DOHH2 (cell line): ENCODE results near the gene EPB41L1.

Source experiments
- H3F3A ChIP-seq: fragments of 200-600 bp; sonication (generic), shearing (Covaris generic); 2 replicates; pipeline ENCODE4 v1.6.0; 2016; ENCODE audit warnings: antibody characterized with exemption, mild to moderate bottlenecking; ENCODE audit not compliant: control insufficient read depth, insufficient read depth
- H3K27ac ChIP-seq: fragments of 200-600 bp; sonication (generic); 2 replicates; pipeline ENCODE4 v1.5.1; 2014; ENCODE audit warnings: low read depth, mild to moderate bottlenecking, low read length, moderate library complexity
- H3K27me3 ChIP-seq: fragments of 200-600 bp; sonication (generic); 2 replicates; pipeline ENCODE4 v1.6.1; 2014; ENCODE audit warnings: mild to moderate bottlenecking, low read length, mixed read lengths; ENCODE audit not compliant: control insufficient read depth
- H3K36me3 ChIP-seq: fragments of 200-600 bp; sonication (generic); 2 replicates; pipeline ENCODE4 v1.6.1; 2014; ENCODE audit warnings: mild to moderate bottlenecking, low read length, moderate library complexity, mixed read lengths; ENCODE audit not compliant: control insufficient read depth
- H3K4me1 ChIP-seq: fragments of 200-600 bp; sonication (generic); 2 replicates; pipeline ENCODE4 v1.6.1; 2014; ENCODE audit warnings: mild to moderate bottlenecking, low read length, mixed read lengths; ENCODE audit not compliant: control insufficient read depth
- H3K4me2 ChIP-seq: fragments of 200-600 bp; sonication (generic); 2 replicates; pipeline ENCODE4 v1.6.0; 2014; ENCODE audit warnings: mild to moderate bottlenecking, low read length, moderate library complexity
- H3K4me3 ChIP-seq: fragments of 200-600 bp; sonication (generic); 2 replicates; pipeline ENCODE4 v1.5.1; 2014; ENCODE audit warnings: mild to moderate bottlenecking, low read length, mixed read lengths
- H3K79me2 ChIP-seq: fragments of 200-600 bp; sonication (generic); 2 replicates; pipeline ENCODE4 v1.6.1; 2014; ENCODE audit warnings: mild to moderate bottlenecking, low read length, mixed read lengths; ENCODE audit not compliant: control insufficient read depth
- H3K9me2 ChIP-seq: fragments of 200-600 bp; sonication (generic); replicated peaks from 2 replicates; pipeline ENCODE4 v1.6.1; 2014; ENCODE audit warnings: mild to moderate bottlenecking, low read length, mixed read lengths; ENCODE audit not compliant: control insufficient read depth
- H3K9me3 ChIP-seq: fragments of 200-600 bp; sonication (generic); 2 replicates; pipeline ENCODE4 v1.6.1; 2014; ENCODE audit warnings: antibody characterized with exemption, low read length, mixed read lengths; ENCODE audit not compliant: control insufficient read depth, insufficient read depth
- H4K20me1 ChIP-seq: fragments of 200-600 bp; sonication (generic); 2 replicates; pipeline ENCODE4 v1.6.0; 2014; ENCODE audit warnings: low read depth, mild to moderate bottlenecking, antibody characterized with exemption, low read length, moderate library complexity; ENCODE audit not compliant: control insufficient read depth, insufficient read depth
- EZH2phosphoT487 ChIP-seq: fragments of 200-600 bp; sonication (generic); IDR thresholded peaks from 2 replicates; pipeline ENCODE4 v1.6.1; 2017; ENCODE audit warnings: borderline replicate concordance, mild to moderate bottlenecking, antibody characterized with exemption, low read length, moderate library complexity, mixed read lengths
- TF ChIP-seq, protein P1 (sequence below): fragments of 200-600 bp; sonication (generic); IDR thresholded peaks from one replicate; pipeline ENCODE4 v1.5.1; 2014; ENCODE audit warnings: antibody characterized with exemption, mild to moderate bottlenecking, low read depth, low read length; ENCODE audit not compliant: poor library complexity, severe bottlenecking

The EPB41L1 gene

DNA sequence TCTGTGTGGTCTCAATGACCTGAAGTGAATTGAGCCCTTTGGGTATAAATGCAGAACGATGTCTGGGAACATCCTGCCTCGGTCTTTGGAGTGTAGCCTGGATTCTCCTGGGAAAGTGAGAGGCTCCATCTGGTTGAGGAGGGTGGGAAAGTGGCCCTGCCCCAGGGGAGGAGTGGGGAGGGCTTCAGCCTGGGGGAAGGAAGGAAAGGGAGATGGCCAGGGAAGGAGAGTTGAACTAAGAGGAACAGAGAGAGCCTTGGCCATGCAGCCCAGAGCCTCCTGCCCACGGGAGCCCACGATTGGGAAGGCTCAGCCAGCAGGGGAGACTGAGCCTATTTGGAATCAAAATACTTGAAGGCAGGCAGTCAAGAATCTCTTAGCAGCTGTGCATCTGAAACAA lies 2.3 kb upstream of the EPB41L1 start:
- Histone ChIP-seq H3K4me2 (no peak overlapping the region), H4K20me1 (0 out of 2 replicates have a peak, but pooled peaks cover 2% of the 10 kb centered on the region), H3K27me3 (peaks cover 42% of the 10 kb centered on the region), H3K4me1 (peaks cover 11% of the 10 kb centered on the region), H3K36me3 (no peaks in the 10 kb centered on the region), H3K9me2 (no peaks in the 10 kb centered on the region), H3K79me2 (no peaks in the 10 kb centered on the region), H3K4me3 (no peak overlapping the region), H3F3A (no peaks in the 10 kb centered on the region), H3K9me3 (no peaks in the 10 kb centered on the region), H3K27ac (no peak overlapping the region)
- TF ChIP-seq EZH2phosphoT487: no peak
- TF ChIP-seq, protein P1, sequence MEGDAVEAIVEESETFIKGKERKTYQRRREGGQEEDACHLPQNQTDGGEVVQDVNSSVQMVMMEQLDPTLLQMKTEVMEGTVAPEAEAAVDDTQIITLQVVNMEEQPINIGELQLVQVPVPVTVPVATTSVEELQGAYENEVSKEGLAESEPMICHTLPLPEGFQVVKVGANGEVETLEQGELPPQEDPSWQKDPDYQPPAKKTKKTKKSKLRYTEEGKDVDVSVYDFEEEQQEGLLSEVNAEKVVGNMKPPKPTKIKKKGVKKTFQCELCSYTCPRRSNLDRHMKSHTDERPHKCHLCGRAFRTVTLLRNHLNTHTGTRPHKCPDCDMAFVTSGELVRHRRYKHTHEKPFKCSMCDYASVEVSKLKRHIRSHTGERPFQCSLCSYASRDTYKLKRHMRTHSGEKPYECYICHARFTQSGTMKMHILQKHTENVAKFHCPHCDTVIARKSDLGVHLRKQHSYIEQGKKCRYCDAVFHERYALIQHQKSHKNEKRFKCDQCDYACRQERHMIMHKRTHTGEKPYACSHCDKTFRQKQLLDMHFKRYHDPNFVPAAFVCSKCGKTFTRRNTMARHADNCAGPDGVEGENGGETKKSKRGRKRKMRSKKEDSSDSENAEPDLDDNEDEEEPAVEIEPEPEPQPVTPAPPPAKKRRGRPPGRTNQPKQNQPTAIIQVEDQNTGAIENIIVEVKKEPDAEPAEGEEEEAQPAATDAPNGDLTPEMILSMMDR: no peak

DNA sequence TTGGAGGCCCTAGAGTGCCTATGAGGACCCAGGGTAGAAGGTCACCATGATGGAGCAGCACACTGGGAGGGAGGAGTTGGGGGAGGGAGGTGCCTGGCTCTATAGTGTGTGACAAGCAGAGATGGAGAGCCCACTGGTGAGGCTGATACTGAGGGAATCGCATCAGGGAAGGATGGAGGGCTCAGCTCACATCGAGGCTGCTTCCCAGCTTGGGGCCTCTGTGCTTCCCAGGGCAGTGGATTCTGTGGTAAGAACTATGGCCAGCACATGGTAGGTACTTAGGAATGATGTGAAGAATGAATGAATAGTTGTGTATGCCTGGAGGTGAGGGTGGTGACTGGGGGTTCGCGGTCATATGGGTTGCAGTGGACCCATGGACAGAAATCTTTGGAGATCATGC lies 1.3 kb upstream of the EPB41L1 start:
- H4K20me1 ChIP-seq: 0 out of 2 replicates have a peak, but pooled peaks cover 2% of the 10 kb centered on the region
- H3K4me2 ChIP-seq: no peak overlapping the region
- peaks cover 6% of the 10 kb centered on the region for H3K4me1 ChIP-seq
- no peaks in the 10 kb centered on the region for H3F3A ChIP-seq
- no peak overlapping the region for H3K27ac ChIP-seq
- no peaks in the 10 kb centered on the region for H3K36me3 ChIP-seq
- peaks cover 42% of the 10 kb centered on the region for H3K27me3 ChIP-seq
- TF ChIP-seq, protein P1: no peak
- no peak for TF ChIP-seq EZH2phosphoT487
- no peak overlapping the region for H3K4me3 ChIP-seq
- no peaks in the 10 kb centered on the region for H3K9me2 ChIP-seq
- H3K79me2 ChIP-seq: no peaks in the 10 kb centered on the region
- H3K9me3 ChIP-seq: no peaks in the 10 kb centered on the region

DNA sequence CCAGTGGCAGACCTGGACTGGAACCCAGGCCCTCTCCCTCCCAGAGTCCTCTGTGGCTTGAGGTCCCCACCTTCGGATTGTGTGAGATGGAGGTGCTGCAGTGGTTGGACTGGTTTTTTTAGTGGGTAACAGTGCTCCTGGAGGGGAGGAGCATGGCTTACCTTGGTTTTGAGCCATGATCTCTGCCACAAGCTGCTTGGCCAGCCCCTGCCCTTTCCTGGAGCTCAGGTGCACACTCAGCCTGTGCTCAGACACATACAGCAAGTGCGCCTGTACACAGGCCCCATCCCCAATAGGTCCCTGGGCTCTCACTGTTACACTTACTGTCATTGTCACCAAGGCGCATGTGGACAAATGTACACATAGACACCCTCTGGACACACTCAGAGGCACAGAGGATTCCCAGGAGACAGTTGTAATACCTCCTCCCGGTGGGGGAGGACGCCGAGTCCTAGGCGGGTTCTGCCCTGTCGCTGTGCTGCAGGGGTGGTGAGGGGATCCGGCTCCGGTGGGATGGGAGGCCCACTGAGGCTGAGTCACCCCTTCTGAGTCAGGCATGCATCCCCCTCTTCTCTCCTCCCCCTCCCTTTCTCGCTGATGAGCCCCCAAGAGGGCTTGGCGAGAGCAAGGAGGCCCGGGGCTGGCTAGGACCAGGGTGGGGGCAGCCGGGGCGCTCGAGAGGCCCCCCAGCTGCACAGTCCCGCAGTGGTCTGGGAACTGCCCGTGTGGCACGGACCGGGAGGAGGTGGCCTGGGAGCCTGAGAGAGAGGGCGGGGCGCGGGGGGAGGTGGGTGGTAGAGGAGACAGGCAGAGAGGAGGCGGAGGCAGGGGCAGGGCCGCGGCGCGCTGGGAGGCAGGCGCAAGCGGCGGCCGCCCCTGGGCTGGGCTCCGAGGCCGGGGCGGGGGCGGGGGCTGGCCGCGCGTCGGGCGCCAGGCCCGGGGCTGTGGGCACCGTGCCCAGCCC lies 522 bp upstream of the EPB41L1 start:
- 0 out of 2 replicates have a peak, but pooled peaks cover 2% of the 10 kb centered on the region for H4K20me1 ChIP-seq
- no peaks in the 10 kb centered on the region for H3F3A ChIP-seq
- H3K9me3 ChIP-seq: no peaks in the 10 kb centered on the region
- no peaks in the 10 kb centered on the region for H3K36me3 ChIP-seq
- H3K27ac ChIP-seq: no peak overlapping the region
- H3K79me2 ChIP-seq: no peaks in the 10 kb centered on the region
- peak overlapping the region; percentile 45 for H3K4me2 ChIP-seq
- H3K27me3 ChIP-seq: peaks cover 42% of the 10 kb centered on the region
- H3K4me1 ChIP-seq: peaks cover 5% of the 10 kb centered on the region
- peak overlapping the region; percentile 22; the same call in 1 of the 2 replicates for H3K4me3 ChIP-seq
- TF ChIP-seq EZH2phosphoT487: peak; percentile 40; the same call in 1 of the 2 replicates
- TF ChIP-seq, protein P1: no peak
- H3K9me2 ChIP-seq: no peaks in the 10 kb centered on the region
